ENCODE measurements around the gene STIMATE. TPM values are rescaled to one million over a fixed set of nuclear protein-coding genes. Genes with fewer than 3 reads are reported as not detected.

Gene STIMATE
- total RNA-seq, 6 experiments from 2014 or later = 17.4 to 48.5 (median 33.8) TPM

- ATAC-seq = peak in 2 of 4 donors; percentile 17 to 27
- no peak overlapping the region for H3K4me3 ChIP-seq
- H3K9me3 ChIP-seq = no peaks in the 10 kb centered on the region
- peaks cover 0 to 3% (median 0%) of the 10 kb centered on the region in 4 donors for H3K36me3 ChIP-seq
- DNase-seq = no peak
- intact Hi-C loops (cut with DNase I) = no loop called here
- H3K4me1 ChIP-seq = peaks cover 0 to 21% (median 3%) of the 10 kb centered on the region in 4 donors
- no peaks in the 10 kb centered on the region for H3K27me3 ChIP-seq
- TF ChIP-seq CTCF (IDR thresholded peaks at IDR 0.05) (no peak), POLR2A (IDR thresholded peaks at IDR 0.05) (no peak)
- H3K27ac ChIP-seq = peak overlapping the region in 1 of 3 donors; percentile 49
- 65% methylated on average over 5 of the region's 5 CpGs for WGBS (ENCODE audit: insufficient coverage, low coverage, low lambda C conversion rate, missing lambda C conversion rate)
Measured at GRCh38 chr3:52886049-52886730, 11.2 kb downstream of the STIMATE start.

DNA sequence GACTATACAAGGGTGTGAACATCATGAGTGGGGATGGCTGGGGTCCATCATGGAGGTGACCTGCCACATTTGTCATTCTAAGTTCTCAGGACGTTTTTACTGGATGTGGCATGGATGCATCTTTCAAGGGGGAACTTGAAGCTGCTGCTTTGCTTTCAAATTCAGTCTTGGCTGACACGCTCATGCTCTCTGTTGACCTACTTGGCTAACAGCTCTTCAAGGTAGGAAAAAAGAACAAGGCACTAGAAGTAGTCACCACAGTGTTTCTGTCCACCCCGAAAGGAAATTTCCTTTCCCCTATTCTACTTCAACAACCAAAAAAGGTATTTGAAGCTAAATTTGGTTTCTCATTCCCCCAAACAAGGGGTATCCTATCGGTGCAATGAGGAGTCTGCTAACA lies 15.0 kb downstream of the STIMATE start:
- Histone ChIP-seq H3K27me3 (no peaks in the 10 kb centered on the region), H3K36me3 (peaks cover 0 to 3% (median under 1%) of the 10 kb centered on the region in 4 donors), H3K4me1 (peaks cover 0 to 11% (median 0%) of the 10 kb centered on the region in 4 donors), H3K4me3 (no peak overlapping the region), H3K27ac (no peak overlapping the region), H3K9me3 (no peaks in the 10 kb centered on the region)
- intact Hi-C loops (cut with DNase I) = no loop called here
- no peak for ATAC-seq
- no peak for TF ChIP-seq CTCF (IDR thresholded peaks at IDR 0.05)
- TF ChIP-seq POLR2A (IDR thresholded peaks at IDR 0.05) = no peak
- DNase-seq = no peak
- WGBS (ENCODE audit: insufficient coverage, low coverage, low lambda C conversion rate, missing lambda C conversion rate) = 95% methylated on average over 3 of the region's 4 CpGs

GRCh38 chr3:52881871-52882270 lies 15.5 kb downstream of the STIMATE start:
- no peak for ATAC-seq
- TF ChIP-seq POLR2A (IDR thresholded peaks at IDR 0.05) (no peak), CTCF (IDR thresholded peaks at IDR 0.05) (no peak)

GRCh38 chr3:52880474-52880873 lies 16.9 kb downstream of the STIMATE start:
- H3K36me3 ChIP-seq = peaks cover 0 to 1% (median 0%) of the 10 kb centered on the region in 4 donors
- no peak for DNase-seq
- no peak overlapping the region for H3K27ac ChIP-seq
- intact Hi-C loops (cut with DNase I) = no loop called here
- no peak overlapping the region for H3K4me3 ChIP-seq
- no peak for ATAC-seq
- no peaks in the 10 kb centered on the region for H3K4me1 ChIP-seq
- 92% methylated on average over 3 of the region's 3 CpGs for WGBS (ENCODE audit: insufficient coverage, low coverage, low lambda C conversion rate, missing lambda C conversion rate)
- H3K27me3 ChIP-seq = no peaks in the 10 kb centered on the region
- TF ChIP-seq CTCF (IDR thresholded peaks at IDR 0.05) (no peak), POLR2A (IDR thresholded peaks at IDR 0.05) (no peak)
- H3K9me3 ChIP-seq = no peaks in the 10 kb centered on the region

More at GRCh38 chr3:52881871-52882270, 15.5 kb downstream of the STIMATE start:
- no peak for DNase-seq
- WGBS (ENCODE audit: insufficient coverage, low coverage, low lambda C conversion rate, missing lambda C conversion rate) = 100% methylated on average over 1 of the region's 4 CpGs
- peaks cover 0 to 11% (median 0%) of the 10 kb centered on the region in 4 donors for H3K4me1 ChIP-seq
- peaks cover 0 to 3% (median under 1%) of the 10 kb centered on the region in 4 donors for H3K36me3 ChIP-seq
- intact Hi-C loops (cut with DNase I) = no loop called here
- no peaks in the 10 kb centered on the region for H3K27me3 ChIP-seq
- H3K9me3 ChIP-seq = no peaks in the 10 kb centered on the region
- H3K27ac ChIP-seq = no peak overlapping the region
- H3K4me3 ChIP-seq = no peak overlapping the region
